ENCODE data around the gene EEF1A1.

- TF ChIP-seq CTCF (optimal IDR thresholded peaks at IDR 0.05 in 1 of 3, IDR thresholded peaks at IDR 0.05 in 1 of 3, conservative IDR thresholded peaks at IDR 0.05 in 1 of 3; ENCODE audit: extremely low read depth in 1 of 3, insufficient read depth in 2 of 3, low read length in 3 of 3), result no peak
- no peak for TF ChIP-seq EZH2 (IDR thresholded peaks at IDR 0.05; ENCODE audit: low read length)
Observed at GRCh38 chr6:73562558-73562957, 41.7 kb upstream of the EEF1A1 start.
